ENCODE measurements around the gene GRAMD1B. TPM values are rescaled to one million over a fixed set of nuclear protein-coding genes. Genes with fewer than 3 reads are reported as not detected.
A peak's percentile ranks its signal among the peaks of the same experiment; 100 is the strongest.

Gene GRAMD1B
- total RNA-seq, 1 experiment from 2014 or later = 82.1 TPM

- DNase-seq = peak; percentile 46
- H3K9ac ChIP-seq (ENCODE audit: low read length) = no peak overlapping the region
- no peak overlapping the region for H2AFZ ChIP-seq (ENCODE audit: low read length)
- CTCF ChIA-PET = interaction anchor here (0.5 kb wide), 1 partner anchor 30 kb away, joined by 4 read pairs; no protein-coding TSS in a partner anchor
- H3K9me2 ChIP-seq (replicated peaks; ENCODE audit: low read length) = no peaks in the 10 kb centered on the region
- no peaks in the 10 kb centered on the region for H3K27me3 ChIP-seq (ENCODE audit: low read length)
- no peak overlapping the region for H3K27ac ChIP-seq (ENCODE audit: low read length)
- intact Hi-C loops (cut with micrococcal nuclease) = loop anchor here (10.0 kb wide), 1 partner anchor 145 kb away; no protein-coding TSS in a partner anchor
- H3K36me3 ChIP-seq (ENCODE audit: low read depth, low read length) = no peaks in the 10 kb centered on the region
- no TSS peak for BruUV-seq (replicated peaks)
- peaks cover 7% of the 10 kb centered on the region; the same call in 1 of the 2 replicates for H4K20me1 ChIP-seq (ENCODE audit: low read length)
- H3F3A ChIP-seq (ENCODE audit: low read length, unreplicated experiment) = no peaks in the 10 kb centered on the region
- H3K4me3 ChIP-seq (ENCODE audit: low read length) = no peak overlapping the region
- H3K4me2 ChIP-seq (ENCODE audit: low read length) = peak overlapping the region; percentile 3; the same call in 1 of the 2 replicates
- no peak for TF ChIP-seq EZH2 (IDR thresholded peaks at IDR 0.05; ENCODE audit: low read length, unreplicated experiment)
- TF ChIP-seq, protein P1, sequence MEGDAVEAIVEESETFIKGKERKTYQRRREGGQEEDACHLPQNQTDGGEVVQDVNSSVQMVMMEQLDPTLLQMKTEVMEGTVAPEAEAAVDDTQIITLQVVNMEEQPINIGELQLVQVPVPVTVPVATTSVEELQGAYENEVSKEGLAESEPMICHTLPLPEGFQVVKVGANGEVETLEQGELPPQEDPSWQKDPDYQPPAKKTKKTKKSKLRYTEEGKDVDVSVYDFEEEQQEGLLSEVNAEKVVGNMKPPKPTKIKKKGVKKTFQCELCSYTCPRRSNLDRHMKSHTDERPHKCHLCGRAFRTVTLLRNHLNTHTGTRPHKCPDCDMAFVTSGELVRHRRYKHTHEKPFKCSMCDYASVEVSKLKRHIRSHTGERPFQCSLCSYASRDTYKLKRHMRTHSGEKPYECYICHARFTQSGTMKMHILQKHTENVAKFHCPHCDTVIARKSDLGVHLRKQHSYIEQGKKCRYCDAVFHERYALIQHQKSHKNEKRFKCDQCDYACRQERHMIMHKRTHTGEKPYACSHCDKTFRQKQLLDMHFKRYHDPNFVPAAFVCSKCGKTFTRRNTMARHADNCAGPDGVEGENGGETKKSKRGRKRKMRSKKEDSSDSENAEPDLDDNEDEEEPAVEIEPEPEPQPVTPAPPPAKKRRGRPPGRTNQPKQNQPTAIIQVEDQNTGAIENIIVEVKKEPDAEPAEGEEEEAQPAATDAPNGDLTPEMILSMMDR (conservative IDR thresholded peaks at IDR 0.05; ENCODE audit: low read depth, low read length) = no peak
- peaks cover 16% of the 10 kb centered on the region; the same call in 1 of the 2 replicates for H3K79me2 ChIP-seq (ENCODE audit: low read length)
- ATAC-seq = peak; percentile 44
- POLR2A ChIA-PET (ENCODE audit: unreplicated experiment) = no interaction called here
- H3K4me1 ChIP-seq (ENCODE audit: insufficient read depth, low read length) = peaks cover 33% of the 10 kb centered on the region
- H3K9me3 ChIP-seq (ENCODE audit: low read length) = no peaks in the 10 kb centered on the region
Observed at GRCh38 chr11:123549926-123550917, 120.2 kb downstream of the GRAMD1B start.

- no peaks in the 10 kb centered on the region for H3K27me3 ChIP-seq (ENCODE audit: low read length)
- H3K4me2 ChIP-seq (ENCODE audit: low read length) = no peak overlapping the region
- no peak overlapping the region for H2AFZ ChIP-seq (ENCODE audit: low read length)
- no peak overlapping the region for H3K4me3 ChIP-seq (ENCODE audit: low read length)
- ChIA-PET POLR2A (ENCODE audit: unreplicated experiment) (no interaction called here), CTCF (no interaction called here)
- H3K27ac ChIP-seq (ENCODE audit: low read length) = no peak overlapping the region
- no peak overlapping the region for H3K9ac ChIP-seq (ENCODE audit: low read length)
- H3F3A ChIP-seq (ENCODE audit: low read length, unreplicated experiment) = no peaks in the 10 kb centered on the region
- peaks cover 7% of the 10 kb centered on the region; the same call in 1 of the 2 replicates for H4K20me1 ChIP-seq (ENCODE audit: low read length)
- H3K79me2 ChIP-seq (ENCODE audit: low read length) = peaks cover 15% of the 10 kb centered on the region; the same call in 1 of the 2 replicates
- H3K4me1 ChIP-seq (ENCODE audit: insufficient read depth, low read length) = peaks cover 26% of the 10 kb centered on the region
- DNase-seq (peak; percentile 20), ATAC-seq (0 out of 2 replicates have a peak, but pooled peaks have one; percentile 8)
- BruUV-seq (replicated peaks) = no TSS peak
- TF ChIP-seq EZH2phosphoT487 (IDR thresholded peaks at IDR 0.05; ENCODE audit: borderline replicate concordance, low read length) (no peak), EZH2 (IDR thresholded peaks at IDR 0.05; ENCODE audit: low read length, unreplicated experiment) (no peak)
- TF ChIP-seq, protein P1 (conservative IDR thresholded peaks at IDR 0.05; ENCODE audit: low read depth, low read length) = no peak
- H3K9me2 ChIP-seq (replicated peaks; ENCODE audit: low read length) = no peaks in the 10 kb centered on the region
- H3K9me3 ChIP-seq (ENCODE audit: low read length) = no peaks in the 10 kb centered on the region
- intact Hi-C loops (cut with micrococcal nuclease) = loop anchor here (10.0 kb wide), 1 partner anchor 146 kb away; no protein-coding TSS in a partner anchor
- H3K36me3 ChIP-seq (ENCODE audit: low read depth, low read length) = no peaks in the 10 kb centered on the region
Observed at GRCh38 chr11:123551079-123551478, 121.0 kb downstream of the GRAMD1B start.
